Ishikawa (cell line): ENCODE measurements around the gene RPTOR.

Experiments used
- CREB1 ChIP-seq: IDR thresholded peaks from 2 replicates; pipeline ENCODE4 v1.6.1; 2012; ENCODE audit warnings: low read depth
- FOXM1 ChIP-seq: IDR thresholded peaks from 2 replicates; pipeline ENCODE4 v1.6.1; 2012; ENCODE audit warnings: low read depth, borderline replicate concordance
- RAD21 ChIP-seq: IDR thresholded peaks from 2 replicates; pipeline ENCODE4 v1.6.1; 2012; ENCODE audit warnings: low read depth
- REST ChIP-seq: IDR thresholded peaks from 2 replicates; pipeline ENCODE4 v1.6.1; 2012; ENCODE audit warnings: low read depth, mild to moderate bottlenecking
- TEAD4 ChIP-seq: IDR thresholded peaks from 2 replicates; pipeline ENCODE4 v1.6.1; 2012

GRCh38 chr17:80977172-80977571, 432.5 kb downstream of the RPTOR start:
- no peak for TF ChIP-seq CREB1
- no peak for TF ChIP-seq RAD21
- TF ChIP-seq TEAD4: no peak
- TF ChIP-seq FOXM1: no peak
- TF ChIP-seq REST: no peak
